Measurements from ENCODE around the gene TCF4. TPM values are rescaled to one million over a fixed set of nuclear protein-coding genes. Genes with fewer than 3 reads are reported as not detected.
A peak's percentile ranks its signal among the peaks of the same experiment; 100 is the strongest.

TCF4 gene
- total RNA-seq, 1 experiment from 2014 or later: 14.7 TPM

DNA sequence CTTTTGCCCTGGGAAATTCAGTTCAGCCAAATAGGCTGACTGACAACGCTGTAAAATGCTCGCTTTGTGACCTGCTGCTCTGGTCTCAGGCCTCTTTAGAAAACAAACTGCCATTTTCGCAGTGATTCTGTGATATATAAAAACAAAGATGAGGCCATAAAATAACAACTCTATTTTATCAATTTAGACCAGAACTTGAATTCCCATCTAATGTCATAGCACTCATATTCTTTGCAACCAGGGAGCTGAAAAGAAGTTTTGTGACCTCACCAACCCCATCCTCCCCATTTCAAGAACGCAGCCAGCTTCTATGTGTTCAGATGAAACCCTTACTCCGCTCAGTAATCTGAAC is 40.3 kb downstream of the TCF4 start:
- no peak for DNase-seq (ENCODE audit: low read depth)

DNA sequence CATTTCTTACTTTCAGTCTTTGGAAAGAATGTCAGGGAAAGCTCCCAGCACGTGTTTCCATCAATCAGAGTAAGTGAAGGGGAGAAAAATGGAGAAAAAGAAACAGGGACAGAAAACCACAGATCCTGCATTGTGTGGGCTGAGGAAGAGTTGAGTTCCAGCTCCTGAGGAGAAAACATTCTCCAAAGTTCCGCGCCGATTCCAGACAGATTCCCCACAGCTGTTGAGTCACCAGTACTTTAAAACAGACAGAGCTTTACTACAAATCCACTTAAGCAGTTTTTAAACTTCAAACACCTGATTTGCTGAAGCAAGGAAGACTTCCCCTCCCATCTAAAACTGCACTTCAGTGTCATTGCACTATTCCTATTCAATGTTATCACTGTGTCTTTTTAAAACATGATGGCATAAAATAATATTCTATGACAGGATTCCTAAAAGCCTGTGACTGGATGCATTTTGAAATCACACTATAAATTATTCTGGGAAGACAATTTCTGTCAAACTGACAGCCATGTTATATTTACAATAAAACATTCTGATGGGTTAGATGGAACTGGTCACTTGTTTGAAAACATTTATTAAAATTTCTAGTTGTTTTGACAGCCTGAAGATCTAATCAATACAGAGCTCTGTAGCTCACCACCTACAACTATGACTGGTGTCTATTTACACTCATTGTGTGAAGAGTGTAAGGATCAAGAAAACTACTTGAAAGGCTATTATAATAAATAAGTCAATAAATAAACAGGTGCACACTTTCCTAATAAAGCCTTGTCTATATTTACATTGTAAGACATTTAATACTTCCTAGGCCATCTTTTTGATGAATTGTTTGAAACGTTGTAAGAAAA is 40.9 kb downstream of the TCF4 start:
- DNase-seq (ENCODE audit: low read depth): peak; percentile 46

DNA sequence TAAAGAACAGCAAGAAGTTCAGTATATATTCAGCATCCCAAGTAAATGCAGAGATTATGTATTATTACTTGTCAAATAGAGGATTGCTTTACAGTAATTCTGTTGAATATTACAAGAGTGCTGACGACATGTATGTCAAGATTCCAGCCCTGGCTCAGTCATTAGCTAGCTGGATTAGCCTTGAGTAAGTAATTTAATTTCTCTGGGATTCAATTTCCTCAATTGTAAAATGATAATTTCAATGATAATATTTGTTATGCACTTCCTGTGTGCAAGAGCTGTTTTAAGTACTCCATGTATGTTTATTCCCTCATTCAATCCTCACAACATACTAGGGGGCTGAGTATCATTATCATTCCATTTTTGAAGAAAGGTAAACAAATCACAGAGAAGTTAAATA is 44.0 kb downstream of the TCF4 start:
- DNase-seq (ENCODE audit: low read depth): no peak

DNA sequence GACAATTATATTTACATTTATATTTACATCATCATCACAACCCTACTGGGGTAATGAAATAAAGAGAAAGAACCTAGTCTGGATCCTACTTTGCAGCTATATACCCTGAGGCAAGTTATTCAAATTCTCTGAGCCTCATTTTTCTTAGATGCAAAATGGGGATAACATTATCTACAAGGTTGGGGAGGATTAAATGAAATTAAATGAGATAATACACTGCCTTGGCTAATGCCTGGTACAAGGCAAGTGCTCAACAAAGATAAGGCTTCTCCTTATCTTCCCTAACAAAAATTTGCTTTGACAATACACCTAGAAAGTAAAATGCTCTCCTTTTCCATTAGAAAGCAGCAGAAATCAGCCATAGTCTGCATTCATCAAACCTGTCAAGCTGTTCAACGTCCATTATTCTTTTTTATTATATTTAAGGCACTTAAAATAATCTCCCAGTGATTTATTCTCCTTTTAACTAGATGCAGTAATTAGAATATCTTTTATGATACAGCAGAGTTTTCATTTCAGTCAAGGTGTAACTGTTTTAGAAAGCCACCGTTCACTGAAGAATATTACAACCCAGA is 44.8 kb downstream of the TCF4 start:
- no peak for DNase-seq (ENCODE audit: low read depth)

DNA sequence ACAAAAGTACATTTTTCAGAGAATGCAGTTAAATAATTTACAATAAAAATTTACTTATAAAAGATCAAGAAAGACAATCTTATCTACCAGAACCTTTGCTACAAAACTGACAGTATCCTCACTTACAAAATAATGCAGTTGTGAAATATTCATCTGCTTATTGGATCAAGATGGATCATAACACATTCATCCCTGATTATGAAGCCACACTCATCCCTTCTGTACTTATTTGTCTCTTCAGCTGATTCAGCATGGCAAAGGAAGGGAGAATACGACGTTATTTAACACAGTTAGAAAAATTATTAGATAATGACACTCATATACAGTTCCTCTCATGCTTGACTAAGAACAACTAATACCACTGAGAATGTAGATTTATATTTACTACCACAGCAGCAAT is 46.4 kb downstream of the TCF4 start:
- no peak for DNase-seq (ENCODE audit: low read depth)

DNA sequence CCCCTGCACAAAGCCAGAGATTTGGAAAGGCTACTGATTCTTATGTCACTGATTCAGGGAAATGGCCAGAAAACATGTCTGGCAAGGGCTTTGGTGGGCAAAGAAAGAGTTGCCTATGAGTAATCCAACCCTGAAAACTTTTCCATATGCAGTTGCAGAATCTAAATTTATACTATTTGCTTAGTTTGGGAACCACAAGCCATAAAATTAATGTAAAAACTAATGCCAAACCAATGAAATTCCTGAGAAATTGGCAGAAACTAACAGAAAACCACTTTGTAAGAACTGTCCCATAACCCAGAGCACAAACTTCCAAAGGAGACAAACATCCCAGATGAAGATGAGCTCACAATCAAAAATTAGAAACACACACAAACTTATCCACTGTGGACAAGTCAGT is 48.8 kb downstream of the TCF4 start:
- DNase-seq (ENCODE audit: low read depth): no peak

DNA sequence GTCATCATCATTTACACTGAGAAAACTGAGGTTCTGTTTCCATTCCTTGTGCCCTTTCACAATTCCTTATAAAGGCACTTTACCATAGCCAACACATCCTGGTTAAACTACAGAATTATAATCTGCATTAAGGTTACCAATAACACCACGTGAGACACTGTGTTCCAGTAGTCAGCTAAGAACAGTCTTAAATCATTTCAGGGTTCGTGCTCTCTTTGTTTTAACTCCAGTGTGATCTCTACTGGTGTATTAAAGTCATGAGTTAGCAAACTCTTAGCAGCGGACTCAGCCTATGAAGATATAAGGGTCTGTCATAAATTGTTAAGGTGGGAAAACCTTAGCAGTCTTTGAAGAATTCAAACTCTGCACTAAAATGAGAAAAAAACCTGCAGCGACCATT is 53.0 kb downstream of the TCF4 start:
- no peak for DNase-seq (ENCODE audit: low read depth)

DNA sequence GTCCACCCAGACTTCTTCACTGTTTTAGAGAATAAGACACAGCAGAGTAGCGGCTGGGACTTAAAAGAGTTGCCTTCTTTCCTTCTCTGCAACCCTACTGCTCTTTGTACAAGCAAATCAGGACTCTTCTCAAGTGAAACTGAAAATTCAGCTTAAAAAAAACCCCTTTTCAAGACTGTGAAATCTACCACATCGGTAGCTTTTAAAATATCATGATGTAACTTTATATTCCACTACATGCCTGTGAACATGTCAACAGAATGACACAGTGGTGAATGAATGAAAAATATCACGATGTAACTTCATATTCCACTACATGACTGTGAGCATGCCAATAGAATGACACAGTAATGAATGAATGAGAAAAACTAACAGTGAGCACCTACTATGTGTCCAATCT is 53.4 kb downstream of the TCF4 start:
- no peak for DNase-seq (ENCODE audit: low read depth)

DNA sequence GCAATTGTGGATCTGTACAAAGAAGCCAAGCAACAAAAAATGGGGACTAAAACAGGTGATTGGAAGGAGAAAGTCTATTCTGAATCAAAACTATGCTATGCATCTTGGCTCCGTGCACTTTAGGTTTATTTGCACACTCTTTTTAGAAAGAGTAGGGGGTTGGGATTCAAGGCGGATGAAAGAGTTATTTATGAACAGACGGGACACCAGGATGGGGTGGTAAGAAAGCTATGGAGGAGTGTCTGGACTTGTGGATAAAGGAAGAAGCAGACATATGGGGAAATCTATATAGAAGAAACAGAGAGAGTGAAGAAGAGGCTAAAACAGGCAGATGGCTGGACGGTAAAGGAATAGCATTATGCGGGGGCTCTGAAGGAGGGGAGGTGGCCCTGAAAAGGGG is 57.8 kb downstream of the TCF4 start:
- DNase-seq (ENCODE audit: low read depth): no peak

DNA sequence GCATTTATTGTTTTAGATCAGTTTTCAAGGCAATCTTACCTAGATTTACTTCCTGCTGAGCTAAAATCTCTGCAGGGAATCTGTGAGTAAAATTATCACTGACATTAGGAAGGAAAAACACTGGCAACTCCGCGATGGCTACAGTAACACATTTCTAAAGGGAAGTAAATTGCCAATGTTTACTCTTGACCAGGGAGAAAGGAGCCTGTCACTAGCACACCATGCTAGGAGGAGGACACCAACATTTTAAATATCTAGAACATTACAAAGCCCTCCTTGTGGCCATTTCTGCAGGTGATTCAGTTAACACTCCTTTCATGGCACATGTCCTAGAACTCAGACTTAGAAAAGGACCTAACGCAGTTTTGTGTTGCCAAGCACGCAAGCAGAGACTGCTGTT is 58.4 kb downstream of the TCF4 start:
- no peak for DNase-seq (ENCODE audit: low read depth)

DNA sequence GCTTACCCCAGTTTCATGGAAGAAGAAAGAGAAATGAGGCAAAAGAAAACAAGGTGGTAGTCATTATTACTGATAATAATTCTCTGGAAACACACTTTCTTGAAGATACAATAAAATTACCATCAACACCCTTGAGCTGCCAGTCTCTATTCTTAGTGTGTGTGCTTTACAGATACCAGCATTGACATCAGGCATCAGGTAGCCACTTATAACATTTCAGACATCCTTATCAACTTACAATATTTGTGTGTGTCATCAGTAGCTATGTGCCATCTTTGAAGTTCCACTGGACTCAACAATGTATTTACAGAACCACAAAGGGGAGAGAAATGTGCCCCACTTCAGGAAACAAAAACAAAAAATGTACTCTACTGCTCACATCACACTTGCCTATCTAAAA is 62.1 kb downstream of the TCF4 start:
- no peak for DNase-seq (ENCODE audit: low read depth)

DNA sequence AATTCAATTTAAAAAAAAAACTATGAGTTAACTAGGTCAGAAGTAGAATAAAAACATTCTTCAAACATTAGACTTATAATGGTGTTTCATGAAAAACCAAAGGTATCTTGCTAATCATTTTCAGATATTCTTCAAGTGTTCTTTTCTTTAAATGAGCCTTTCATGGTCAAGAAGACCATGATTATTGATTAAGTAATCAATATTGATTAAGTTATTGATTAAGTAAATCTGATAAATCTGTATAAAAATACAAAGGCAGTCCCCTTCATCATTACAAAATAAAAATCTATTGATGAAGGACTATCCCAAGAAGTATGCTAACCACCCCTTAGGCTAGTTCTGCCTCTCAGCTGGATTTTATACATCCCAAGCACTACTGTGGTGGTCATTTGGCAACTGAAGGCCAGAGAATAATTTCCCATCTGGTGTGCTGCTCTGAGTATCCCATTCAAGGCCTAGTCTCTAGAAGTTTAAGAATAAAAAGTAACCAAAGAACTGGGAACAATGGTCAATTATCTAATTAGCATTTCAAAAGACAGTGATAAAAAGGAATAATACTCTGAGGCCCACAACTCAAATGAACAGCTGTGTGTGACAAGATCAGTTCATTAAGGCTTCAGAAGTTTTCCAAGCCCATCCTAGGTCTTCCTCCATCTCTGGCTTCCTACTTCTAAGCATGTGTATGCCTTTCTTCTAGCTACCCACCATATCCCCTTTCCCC is 63.5 kb downstream of the TCF4 start:
- no peak for DNase-seq (ENCODE audit: low read depth)

DNA sequence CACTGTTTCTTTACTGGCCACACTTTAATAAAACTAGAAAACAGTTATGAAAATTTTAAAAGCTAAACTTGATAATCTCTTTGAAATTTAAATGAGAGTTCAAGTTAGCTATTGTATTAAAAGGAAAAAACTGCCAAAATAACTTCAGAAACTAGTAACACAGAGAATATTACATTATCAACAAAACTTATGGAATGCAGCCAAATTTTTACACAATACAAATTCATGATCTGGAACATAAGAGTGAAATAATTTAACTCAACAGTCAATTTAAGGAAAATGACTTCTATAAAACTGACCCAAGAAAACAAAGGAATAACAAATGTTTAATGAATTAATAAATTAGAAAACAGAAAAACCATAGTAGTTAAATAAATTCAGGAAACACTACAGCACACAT is 65.0 kb downstream of the TCF4 start:
- no peak for DNase-seq (ENCODE audit: low read depth)

DNA sequence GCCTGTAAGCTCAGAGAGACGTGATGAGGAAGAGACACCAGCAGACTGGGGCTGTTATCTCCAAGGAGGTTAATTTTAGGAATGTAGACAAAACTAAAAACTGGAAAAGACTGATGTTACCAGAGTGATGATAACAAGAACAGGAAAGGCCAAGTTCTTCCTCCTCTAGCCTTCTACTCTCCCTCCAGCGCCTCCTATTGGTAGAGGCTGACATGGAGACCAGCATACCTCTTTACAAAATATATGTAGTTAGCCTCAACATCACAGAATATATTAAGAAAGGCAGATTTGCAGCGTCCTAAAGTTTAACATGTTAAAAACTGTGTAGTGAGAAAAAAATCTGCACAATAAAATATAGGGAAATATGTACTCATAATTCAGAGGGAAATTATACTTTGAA is 66.0 kb downstream of the TCF4 start:
- peak; percentile 34 for DNase-seq (ENCODE audit: low read depth)

DNA sequence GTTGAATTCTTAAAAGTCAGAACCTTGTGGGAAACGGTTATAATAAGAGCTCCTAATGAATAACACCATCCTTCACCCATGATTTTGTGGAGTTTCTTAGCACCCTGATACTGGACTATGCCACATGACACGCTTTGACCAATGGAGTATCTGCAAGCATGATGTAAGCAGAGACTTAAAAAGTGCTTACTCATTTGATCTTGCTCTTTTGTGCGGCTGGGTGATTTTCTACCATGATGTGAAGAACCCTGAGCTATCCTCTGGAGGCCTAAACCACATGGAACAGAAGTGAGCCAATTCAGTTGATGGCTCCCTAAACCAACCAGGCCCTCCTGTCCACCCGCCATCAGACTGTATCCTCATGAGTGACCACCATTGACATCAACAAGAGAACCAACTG is 70.9 kb downstream of the TCF4 start:
- no peak for DNase-seq (ENCODE audit: low read depth)

DNA sequence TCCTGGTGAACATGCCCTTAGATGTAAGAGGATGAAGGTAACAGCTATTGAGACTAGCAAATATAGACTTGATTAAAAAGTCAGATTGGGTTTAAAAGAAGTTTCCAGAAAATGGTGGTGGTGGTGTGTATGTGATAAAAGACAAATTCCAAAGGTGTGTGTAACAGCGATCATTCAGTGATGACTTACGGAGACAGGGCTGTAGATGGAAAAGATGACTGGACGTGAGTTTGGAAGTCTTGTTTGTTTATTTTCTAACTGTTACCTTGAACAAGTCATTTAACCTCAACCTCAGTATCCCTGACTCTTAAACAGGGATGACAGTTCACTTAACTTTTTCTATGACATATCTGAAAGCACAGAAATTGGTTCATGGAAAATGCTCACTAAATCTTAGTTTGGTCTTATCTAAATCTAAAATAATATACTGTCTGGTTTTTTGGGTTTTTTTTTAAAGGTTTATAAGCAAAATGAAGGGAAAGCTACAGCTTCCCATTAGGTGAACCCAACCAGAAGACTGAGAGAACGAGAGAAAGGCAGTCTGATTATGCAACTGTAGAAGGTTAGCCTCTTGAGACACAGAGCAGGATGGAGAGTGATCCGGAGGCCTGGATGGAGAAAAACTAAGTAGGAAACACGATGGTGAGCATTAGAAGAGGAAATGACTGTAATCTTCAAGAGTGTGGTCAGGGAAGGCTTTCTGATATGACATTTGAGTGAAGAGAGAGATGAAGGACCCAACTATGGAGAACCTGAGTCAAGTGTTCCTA is 71.9 kb downstream of the TCF4 start:
- peak; percentile 57 for DNase-seq (ENCODE audit: low read depth)

DNA sequence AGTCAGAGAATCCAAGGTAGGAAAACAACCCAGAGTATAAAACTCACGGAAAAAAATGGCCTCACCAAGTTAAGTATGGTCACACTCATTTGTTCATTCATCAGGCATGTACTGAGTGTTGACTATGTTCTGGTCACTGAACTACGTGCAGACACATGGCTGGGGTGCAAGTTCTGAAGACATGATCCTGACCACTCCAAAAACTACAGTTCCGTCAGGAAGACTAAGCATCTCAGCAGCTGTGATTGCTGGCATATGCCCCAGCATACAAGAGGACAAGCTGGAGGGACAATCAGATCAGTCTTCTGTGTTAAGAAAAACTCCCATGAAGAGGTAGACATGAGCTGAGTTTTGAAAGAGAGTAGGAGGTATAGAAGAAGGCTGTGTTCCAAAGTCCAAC is 72.8 kb downstream of the TCF4 start:
- no peak for DNase-seq (ENCODE audit: low read depth)

DNA sequence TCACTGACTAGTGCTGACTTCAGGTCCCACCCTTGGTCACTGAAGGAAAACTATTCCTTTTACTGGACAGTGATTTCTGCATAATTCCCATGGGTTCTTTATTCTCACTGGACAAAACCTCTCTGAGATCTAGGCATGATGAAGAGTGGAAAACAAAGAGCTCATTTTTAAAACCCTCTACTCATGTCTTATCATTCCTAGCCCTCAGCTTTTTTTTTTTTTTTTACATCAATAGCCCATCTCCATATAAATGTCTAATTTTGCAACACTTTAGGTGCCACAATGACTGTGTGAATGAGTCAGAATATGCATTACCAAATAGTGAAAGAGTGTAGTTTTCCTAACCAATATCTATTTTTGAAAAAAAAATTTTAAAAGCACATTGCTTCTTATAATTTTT is 74.8 kb downstream of the TCF4 start:
- peak; percentile 29 for DNase-seq (ENCODE audit: low read depth)

DNA sequence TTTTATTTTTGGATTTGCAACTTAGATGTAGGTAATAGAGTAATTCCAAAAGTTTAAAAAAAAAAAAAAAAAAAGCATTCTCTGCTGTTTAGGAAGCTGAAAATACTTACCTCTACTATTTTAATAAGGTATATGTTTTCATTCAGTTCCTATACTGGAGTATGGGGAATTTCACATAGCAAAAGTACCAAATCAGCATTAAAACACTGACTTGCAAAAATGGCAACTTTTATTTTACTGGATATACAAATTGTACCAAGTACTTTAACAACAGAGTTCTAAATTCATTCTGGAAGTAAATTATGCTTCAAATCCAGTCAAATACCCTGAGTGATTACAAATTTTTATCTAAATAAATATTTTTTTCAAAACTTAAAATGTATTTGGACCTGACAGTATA is 76.7 kb downstream of the TCF4 start:
- DNase-seq (ENCODE audit: low read depth): no peak

DNA sequence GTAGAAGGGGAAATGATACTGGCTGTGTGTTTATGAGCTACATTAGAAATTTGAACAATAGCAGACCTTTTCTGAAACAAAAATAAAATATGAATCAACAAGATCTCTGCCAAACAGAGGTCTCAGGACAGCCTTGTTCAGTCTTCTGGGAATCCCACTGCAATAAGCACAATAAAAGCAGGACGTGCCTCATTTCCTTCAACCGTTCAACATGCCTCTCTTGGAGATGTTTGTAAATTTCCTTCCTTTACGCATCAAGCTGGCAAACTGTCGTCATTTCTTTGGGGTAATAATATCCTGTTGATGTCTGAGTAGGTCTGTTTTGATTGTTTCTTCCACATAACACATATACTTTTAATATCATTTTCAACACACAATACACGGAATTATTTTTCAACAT is 77.2 kb downstream of the TCF4 start:
- peak; percentile 72 for DNase-seq (ENCODE audit: low read depth)

DNA sequence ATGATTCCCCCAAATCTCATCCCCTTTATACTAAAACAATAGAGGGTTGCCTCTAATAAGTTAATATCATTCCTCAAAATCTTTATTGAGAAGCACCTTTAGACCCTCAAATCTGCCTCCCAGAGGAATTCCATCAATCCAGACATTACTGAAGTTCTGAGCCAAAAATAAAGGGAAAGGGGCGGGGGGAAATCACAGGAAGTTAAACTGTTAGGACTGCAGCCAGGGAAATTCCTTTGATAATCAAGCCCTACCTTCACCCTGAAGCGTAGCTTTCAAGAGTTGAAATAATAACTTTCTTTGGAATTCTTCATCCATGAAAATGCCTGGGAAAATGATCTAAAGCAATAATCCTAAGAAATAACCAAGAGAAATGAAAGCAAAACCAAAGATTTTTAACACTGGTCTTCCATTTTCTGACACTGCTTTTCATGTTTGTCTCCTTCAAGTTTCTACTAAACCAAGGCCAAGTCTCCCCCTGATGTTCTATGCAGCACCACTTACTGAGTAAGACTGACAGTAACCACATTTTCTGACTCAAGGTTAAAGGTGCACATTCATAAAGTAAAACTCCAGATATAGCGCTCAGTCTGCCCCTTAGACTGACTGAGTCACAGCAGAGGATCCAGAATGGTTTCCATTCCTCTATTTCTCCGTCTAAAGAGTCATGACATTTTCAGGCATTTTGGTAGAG is 78.2 kb downstream of the TCF4 start:
- peak; percentile 90 for DNase-seq (ENCODE audit: low read depth)
